ENCODE data around the gene COL6A5.
"Not testable (repeated sequence)": the region's sequence is repeated elsewhere in the genome, so short reads cannot be mapped to it uniquely, and the experiment has no call there.

COL6A5 gene

DNA sequence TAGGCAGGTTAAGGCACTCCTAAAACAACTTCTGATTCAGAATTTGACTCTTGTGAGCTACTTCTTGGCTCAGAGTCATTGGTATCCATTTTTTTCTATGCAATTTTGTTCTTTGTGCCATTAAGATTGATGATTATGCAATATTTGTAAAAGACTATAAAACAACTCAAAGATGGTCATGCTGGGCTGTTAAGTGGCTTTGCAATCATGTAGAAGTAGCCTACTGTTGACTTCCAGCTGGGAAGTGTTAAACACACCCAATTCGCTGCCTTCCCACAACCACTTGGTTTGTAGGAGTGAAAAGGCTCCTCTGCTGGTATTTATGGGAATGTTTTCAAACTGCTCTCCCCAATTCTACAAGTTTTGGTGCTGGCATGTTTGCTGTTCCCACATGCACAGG lies 96.8 kb downstream of the COL6A5 start:
- Mint-ChIP-seq H3K27me3 (peaks cover 3% of the 10 kb centered on the region), H3K9me3 (no peaks in the 10 kb centered on the region), H3K4me3 (no peak overlapping the region), H3K27ac (no peak overlapping the region), H3K36me3 (no peaks in the 10 kb centered on the region), H3K4me1 (no peaks in the 10 kb centered on the region)
- CTCF ChIA-PET, result no interaction called here
- DNase-seq, result no peak

DNA sequence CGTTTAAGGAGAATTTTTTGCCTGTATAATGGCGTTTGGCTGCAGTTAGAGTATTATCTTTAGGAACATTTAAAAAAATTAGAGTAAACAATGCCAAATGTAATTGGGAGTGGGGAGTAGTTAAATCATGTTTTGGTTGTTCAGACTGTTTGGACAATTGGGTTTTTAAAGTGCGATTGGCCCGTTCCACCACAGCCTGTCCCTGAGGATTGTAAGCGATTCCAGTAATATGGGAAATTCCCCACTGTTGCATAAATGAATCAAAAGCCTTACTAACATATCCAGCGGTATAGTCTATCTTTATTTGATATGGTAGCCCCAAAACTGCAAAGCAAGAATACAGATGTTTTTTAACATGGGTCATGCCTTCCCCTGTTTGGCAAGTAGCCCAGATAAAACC lies 101.4 kb downstream of the COL6A5 start:
- CTCF ChIA-PET, H3K9me3 Mint-ChIP-seq: not testable (repeated sequence)

DNA sequence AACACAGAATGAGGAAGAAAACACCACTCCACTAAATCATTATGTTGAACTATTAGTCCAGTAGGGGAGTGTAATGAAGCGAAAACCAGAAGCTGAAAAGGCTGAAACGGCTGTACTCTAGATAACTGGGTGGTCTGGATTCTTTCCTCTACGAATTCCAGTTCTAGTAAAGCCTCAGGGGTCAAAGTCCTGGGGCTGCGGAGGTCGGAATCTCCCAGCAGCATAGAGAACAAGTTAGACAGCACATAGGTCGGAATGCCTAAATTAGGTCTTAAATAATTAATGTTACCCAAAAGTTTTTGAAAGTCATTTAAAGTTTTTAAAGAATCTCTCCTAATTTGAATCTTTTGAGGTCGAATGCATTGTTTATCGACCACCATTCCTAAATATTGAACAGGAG lies 102.7 kb downstream of the COL6A5 start:
- CTCF ChIA-PET, H3K4me3 Mint-ChIP-seq, DNase-seq, H3K27ac Mint-ChIP-seq, H3K36me3 Mint-ChIP-seq, H3K4me1 Mint-ChIP-seq, H3K9me3 Mint-ChIP-seq, H3K27me3 Mint-ChIP-seq: not testable (repeated sequence)

More for the DNA sequence above, 101.4 kb downstream of the COL6A5 start:
- not testable (repeated sequence) for DNase-seq, H3K27me3 Mint-ChIP-seq, H3K27ac Mint-ChIP-seq, H3K4me1 Mint-ChIP-seq, H3K4me3 Mint-ChIP-seq, H3K36me3 Mint-ChIP-seq

DNA sequence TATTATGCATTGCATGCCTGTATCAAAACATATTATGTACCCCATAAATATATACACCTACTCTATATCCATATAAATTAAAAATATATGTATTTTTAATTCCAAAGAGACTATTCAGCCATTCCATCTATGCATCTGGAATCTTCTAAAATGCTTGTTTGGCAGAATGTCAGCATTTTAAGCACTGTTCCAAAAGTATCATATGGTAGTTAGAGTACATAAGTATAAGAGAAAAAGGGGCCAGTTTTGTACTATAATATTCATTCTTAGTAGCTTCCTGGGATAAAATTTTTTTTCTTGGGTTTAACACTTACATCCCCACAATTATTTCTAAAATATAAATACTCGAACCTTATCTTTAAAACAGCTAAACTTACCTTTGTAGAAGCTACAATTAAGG lies 111.1 kb downstream of the COL6A5 start:
- Mint-ChIP-seq H3K36me3 (no peaks in the 10 kb centered on the region), H3K4me1 (no peaks in the 10 kb centered on the region), H3K27me3 (no peaks in the 10 kb centered on the region), H3K4me3 (no peak overlapping the region), H3K27ac (no peak overlapping the region), H3K9me3 (no peaks in the 10 kb centered on the region)
- CTCF ChIA-PET, result no interaction called here
- no peak for DNase-seq

DNA sequence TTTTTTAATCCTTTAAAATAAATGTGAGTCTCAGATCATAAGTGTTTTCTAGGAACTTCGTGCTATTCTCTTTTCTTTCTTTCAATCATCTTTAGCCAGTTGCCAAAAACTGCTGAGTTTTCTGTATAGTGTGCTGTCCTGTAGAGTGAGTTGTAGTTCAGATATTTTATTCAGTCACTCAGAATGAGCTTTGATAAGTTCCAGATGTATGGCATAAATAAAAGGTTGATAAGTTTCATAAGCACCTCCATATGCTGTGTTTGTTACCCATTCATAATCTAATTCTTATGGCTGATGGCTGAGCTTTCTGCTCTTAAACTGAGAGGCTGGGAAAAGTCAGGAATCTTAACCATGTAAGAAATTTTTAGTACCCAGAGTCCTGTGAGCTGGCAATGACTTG lies 112.2 kb downstream of the COL6A5 start:
- CTCF ChIA-PET, result no interaction called here
- Mint-ChIP-seq H3K9me3 (no peaks in the 10 kb centered on the region), H3K4me3 (no peak overlapping the region), H3K4me1 (no peaks in the 10 kb centered on the region), H3K36me3 (no peaks in the 10 kb centered on the region), H3K27me3 (no peaks in the 10 kb centered on the region), H3K27ac (no peak overlapping the region)
- DNase-seq, result no peak

DNA sequence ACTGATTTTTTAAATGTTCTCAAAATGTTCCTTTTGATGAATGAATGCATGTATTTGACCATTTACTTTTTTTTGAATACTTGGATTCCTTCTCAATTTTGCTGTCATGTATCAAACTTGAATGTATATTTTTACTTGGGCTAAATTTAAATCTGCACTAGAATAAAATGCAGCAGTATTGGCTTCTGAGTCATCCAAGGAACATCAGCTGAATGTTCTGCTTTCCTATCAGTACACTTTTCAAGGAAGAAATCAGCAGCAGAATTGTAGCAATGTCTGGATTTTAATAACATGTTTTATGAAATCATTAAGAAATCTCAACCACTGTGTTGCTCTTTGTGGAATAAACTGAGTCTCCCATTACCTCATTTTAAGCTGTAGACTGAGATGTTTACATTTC lies 114.5 kb downstream of the COL6A5 start:
- no peak overlapping the region for H3K27ac Mint-ChIP-seq
- CTCF ChIA-PET, result no interaction called here
- DNase-seq, result no peak
- H3K36me3 Mint-ChIP-seq, result no peaks in the 10 kb centered on the region
- H3K4me1 Mint-ChIP-seq, result no peaks in the 10 kb centered on the region
- peaks cover 2% of the 10 kb centered on the region for H3K27me3 Mint-ChIP-seq
- no peaks in the 10 kb centered on the region for H3K9me3 Mint-ChIP-seq
- no peak overlapping the region for H3K4me3 Mint-ChIP-seq

DNA sequence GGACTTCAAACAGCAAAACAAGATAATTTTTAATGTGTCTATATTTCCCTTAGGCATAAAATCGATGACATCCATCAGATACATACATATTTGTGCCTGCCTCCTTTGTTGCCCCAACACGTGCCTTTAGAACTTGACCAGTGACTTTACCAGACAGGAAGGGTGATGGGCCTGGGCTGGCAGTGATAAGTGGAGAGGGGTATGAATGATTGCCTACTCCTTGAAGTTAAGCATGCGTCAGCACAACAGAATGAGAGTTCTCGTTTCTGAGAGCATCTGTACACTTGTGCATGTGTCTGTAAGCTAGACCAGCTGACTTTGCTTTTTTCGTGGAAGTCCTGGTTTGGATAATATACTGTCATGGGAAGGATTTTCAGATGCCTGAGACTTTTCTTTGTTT lies 116.6 kb downstream of the COL6A5 start:
- CTCF ChIA-PET, result no interaction called here
- H3K27ac Mint-ChIP-seq, result no peak overlapping the region
- no peaks in the 10 kb centered on the region for H3K36me3 Mint-ChIP-seq
- peaks cover 4% of the 10 kb centered on the region for H3K27me3 Mint-ChIP-seq
- DNase-seq, result no peak
- no peaks in the 10 kb centered on the region for H3K9me3 Mint-ChIP-seq
- no peak overlapping the region for H3K4me3 Mint-ChIP-seq
- no peaks in the 10 kb centered on the region for H3K4me1 Mint-ChIP-seq

DNA sequence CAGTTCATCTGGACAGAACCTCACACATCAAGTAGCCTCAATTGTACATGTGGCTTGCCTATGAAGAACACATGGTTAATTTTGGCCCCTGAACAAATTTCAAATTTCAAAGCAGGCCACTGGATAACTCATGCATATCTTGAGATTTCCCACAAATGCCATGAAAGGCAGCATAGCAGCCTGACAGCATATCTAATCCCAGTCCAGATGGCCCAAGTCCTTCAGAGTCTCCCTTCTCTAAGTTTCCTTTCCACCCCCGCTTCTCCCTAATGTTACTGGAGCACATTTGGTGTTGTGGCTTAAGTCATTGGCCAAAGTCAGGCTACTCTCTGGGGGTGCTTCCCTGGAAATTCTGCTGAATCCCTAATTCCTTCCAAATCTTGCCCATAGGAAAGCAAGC lies 117.7 kb downstream of the COL6A5 start:
- Mint-ChIP-seq H3K4me1 (no peaks in the 10 kb centered on the region), H3K27ac (no peak overlapping the region), H3K27me3 (peaks cover 4% of the 10 kb centered on the region), H3K36me3 (no peaks in the 10 kb centered on the region), H3K9me3 (no peaks in the 10 kb centered on the region), H3K4me3 (no peak overlapping the region)
- no peak for DNase-seq
- CTCF ChIA-PET, result no interaction called here

DNA sequence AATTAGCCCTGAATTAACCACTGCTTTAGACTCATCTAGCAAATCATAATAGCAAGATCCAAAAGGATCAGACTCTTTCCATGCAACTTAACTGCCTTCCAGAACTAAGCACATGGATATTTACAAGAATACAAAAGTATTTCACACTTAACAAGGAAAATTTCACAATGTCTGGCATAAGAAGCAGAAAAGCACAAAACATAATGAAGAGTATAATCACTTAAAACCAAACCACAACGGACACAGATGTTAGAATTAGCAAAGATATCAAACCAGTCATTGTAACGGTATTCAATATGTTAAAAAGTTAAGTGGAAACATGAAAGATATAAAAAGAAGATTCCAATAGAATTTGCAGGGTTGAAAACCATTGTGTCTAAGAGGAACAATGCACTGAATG lies 120.0 kb downstream of the COL6A5 start:
- CTCF ChIA-PET, result no interaction called here

DNA sequence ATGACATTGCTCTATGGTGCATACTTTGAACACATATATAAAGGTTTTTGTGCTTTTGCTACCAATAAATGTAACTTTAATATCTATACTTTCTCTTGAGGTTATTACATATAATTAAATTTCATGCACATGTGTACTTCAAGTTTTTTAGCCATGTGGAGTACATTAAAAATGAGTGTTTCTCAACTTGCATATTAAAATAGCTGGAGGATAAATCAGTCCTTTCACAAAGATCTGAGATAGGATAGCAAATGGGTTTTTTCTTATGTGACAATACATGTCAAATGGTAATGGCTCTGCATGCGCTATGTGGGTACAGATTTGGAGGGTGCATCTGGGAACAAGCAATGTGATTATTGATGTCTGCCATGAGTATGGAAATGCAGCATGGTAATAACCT lies 122.8 kb downstream of the COL6A5 start:
- Mint-ChIP-seq H3K27ac (no peak overlapping the region), H3K4me1 (no peaks in the 10 kb centered on the region), H3K27me3 (peaks cover 4% of the 10 kb centered on the region), H3K4me3 (no peak overlapping the region), H3K9me3 (no peaks in the 10 kb centered on the region), H3K36me3 (no peaks in the 10 kb centered on the region)
- DNase-seq, result no peak
- CTCF ChIA-PET, result no interaction called here

More for the DNA sequence above, 120.0 kb downstream of the COL6A5 start:
- Mint-ChIP-seq H3K36me3 (no peaks in the 10 kb centered on the region), H3K27ac (no peak overlapping the region), H3K9me3 (no peaks in the 10 kb centered on the region), H3K27me3 (peaks cover 4% of the 10 kb centered on the region), H3K4me3 (no peak overlapping the region), H3K4me1 (no peaks in the 10 kb centered on the region)
- no peak for DNase-seq

DNA sequence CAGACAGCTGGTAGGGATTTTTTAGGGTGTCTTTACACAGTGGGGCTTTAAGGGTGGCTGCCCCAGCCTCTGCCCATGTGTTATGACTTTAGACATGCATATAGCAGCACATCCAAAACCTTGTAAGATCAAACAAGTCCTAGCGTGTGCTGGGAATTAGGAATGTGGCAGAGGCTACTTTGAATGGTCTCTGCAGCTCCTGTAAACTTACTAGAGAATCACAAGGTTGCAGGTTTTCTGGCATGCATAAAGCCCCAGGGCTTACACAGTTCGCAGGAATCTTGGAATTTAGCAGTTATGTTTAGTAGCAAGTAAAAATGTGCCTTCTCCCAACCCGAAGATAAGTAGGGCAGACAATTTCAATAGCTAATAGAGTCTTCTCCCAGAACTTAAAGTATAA lies 124.7 kb downstream of the COL6A5 start:
- no peak overlapping the region for H3K27ac Mint-ChIP-seq
- H3K36me3 Mint-ChIP-seq, result no peaks in the 10 kb centered on the region
- CTCF ChIA-PET, result no interaction called here
- no peak overlapping the region for H3K4me3 Mint-ChIP-seq
- peaks cover 5% of the 10 kb centered on the region for H3K27me3 Mint-ChIP-seq
- DNase-seq, result no peak
- no peaks in the 10 kb centered on the region for H3K9me3 Mint-ChIP-seq
- no peaks in the 10 kb centered on the region for H3K4me1 Mint-ChIP-seq

DNA sequence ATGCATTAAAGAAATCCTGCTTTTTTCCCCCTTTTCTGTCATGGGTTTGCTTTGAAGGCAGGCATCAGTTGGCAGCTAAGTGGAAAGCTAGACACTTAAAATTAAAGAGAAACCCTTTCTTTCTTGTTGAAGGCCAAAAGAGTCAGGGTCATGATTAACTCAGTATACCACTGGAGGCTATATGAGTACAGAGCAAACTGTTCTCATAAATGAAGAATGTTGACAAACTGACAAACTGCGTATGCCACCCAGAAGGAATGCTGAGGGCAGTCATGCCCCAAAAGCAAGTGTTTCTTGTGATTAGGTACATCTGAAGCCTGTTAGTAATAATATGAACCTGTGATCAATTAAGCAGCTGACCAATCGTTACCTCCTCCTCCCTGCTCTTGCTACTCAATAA lies 127.9 kb downstream of the COL6A5 start:
- CTCF ChIA-PET, result no interaction called here
- Mint-ChIP-seq H3K9me3 (no peaks in the 10 kb centered on the region), H3K36me3 (no peaks in the 10 kb centered on the region), H3K4me1 (no peaks in the 10 kb centered on the region), H3K27me3 (peaks cover 4% of the 10 kb centered on the region), H3K27ac (no peak overlapping the region), H3K4me3 (no peak overlapping the region)
- DNase-seq, result no peak

DNA sequence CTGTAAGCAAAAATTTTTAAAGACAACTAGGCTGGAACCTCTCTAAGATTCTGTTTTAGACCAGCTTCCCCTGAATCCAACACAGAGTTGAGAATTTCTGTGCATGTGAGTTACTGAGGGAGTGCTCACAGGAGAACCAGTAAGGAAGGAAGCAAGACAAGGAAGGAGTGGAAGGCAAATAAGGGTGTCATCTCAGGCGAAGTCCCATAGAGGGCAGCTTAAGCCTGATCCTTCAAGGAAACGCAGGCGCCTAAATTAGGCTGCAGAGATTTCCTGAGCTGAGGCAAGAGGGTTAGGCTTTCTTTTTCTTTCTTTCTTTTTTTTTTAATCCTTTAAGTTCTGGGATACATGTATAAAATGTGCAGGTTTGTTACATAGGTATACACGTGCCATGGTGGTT lies 135.3 kb downstream of the COL6A5 start:
- Mint-ChIP-seq H3K4me3 (no peak overlapping the region), H3K36me3 (no peaks in the 10 kb centered on the region), H3K4me1 (no peaks in the 10 kb centered on the region), H3K27me3 (no peaks in the 10 kb centered on the region), H3K27ac (no peak overlapping the region), H3K9me3 (no peaks in the 10 kb centered on the region)
- CTCF ChIA-PET, result no interaction called here
- no peak for DNase-seq

DNA sequence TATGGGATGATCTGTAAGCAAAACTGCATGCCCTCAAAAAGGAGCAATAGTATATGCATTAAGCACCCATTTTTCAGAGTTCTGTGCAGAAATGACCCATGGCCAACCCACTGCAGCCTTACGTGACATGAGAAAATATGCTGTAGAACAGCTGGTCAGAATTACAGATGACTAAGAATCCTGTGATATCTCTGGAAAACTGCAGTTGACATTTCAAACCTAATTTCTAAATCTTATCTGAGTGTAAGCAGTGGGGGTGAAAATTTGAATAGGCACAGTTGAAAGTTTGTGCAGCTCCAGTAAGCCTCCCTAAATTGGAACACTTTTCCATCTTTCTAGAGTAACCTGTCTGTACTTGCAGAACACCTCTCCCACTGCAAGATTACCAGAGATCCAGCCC lies 142.8 kb downstream of the COL6A5 start:
- DNase-seq, result no peak
- CTCF ChIA-PET, result no interaction called here
- Mint-ChIP-seq H3K9me3 (no peaks in the 10 kb centered on the region), H3K27ac (no peak overlapping the region), H3K4me1 (no peaks in the 10 kb centered on the region), H3K4me3 (no peak overlapping the region), H3K36me3 (no peaks in the 10 kb centered on the region), H3K27me3 (no peaks in the 10 kb centered on the region)

DNA sequence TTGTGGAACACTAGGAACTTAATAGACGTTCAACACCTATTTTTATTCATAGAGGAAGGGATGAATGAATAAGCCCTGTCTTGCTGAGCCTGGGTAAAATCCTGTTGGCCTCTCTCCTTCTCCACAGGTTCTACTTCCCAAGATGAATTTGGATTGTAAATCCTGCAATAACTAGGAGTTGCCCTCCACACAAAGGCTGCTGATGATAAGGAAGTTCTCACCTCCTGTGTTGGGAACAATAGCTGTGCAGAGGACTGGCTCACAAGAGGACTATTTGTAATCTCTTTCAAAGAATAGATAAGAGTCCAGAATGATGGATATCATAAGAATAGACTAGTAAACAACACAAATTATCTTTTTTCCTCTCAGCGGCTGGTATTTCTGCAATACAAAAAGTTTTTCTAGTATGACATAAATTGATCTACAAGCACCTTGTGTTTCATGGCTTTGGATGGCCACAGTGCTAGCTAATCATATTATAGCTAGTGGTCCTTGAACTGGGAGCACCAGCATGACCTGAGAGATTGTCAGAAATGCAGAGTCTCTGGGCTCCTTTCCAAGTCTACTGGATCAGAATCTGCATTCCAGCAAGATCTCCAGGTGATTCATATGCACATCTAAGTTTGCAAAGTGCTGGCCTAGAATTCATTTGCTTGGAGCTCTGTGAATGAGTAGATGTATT lies 143.4 kb downstream of the COL6A5 start:
- CTCF ChIA-PET, result no interaction called here
- H3K4me1 Mint-ChIP-seq, result no peaks in the 10 kb centered on the region
- DNase-seq, result no peak
- no peaks in the 10 kb centered on the region for H3K9me3 Mint-ChIP-seq
- H3K27me3 Mint-ChIP-seq, result no peaks in the 10 kb centered on the region
- no peak overlapping the region for H3K27ac Mint-ChIP-seq
- no peak overlapping the region for H3K4me3 Mint-ChIP-seq
- H3K36me3 Mint-ChIP-seq, result no peaks in the 10 kb centered on the region

DNA sequence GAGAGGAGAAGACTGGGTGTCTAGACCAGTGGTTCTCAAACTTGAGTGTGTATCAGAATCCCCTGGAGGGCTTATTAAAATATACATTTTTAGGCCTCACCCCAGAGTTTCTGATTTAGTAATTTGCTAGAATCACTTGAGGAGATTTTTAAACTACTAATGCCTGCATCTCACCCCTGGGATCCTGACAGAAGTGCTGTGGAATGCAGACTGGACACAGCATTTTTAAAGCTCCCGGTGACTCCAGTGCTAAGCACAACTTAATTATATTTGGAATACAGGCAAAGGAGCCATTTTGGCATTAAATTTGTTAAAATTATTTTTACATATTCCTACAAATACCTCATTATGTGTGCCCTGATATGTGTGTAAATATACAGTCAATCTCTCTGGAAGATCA lies 144.8 kb downstream of the COL6A5 start:
- H3K27me3 Mint-ChIP-seq, result no peaks in the 10 kb centered on the region
- no peak overlapping the region for H3K27ac Mint-ChIP-seq
- no peaks in the 10 kb centered on the region for H3K36me3 Mint-ChIP-seq
- no peak overlapping the region for H3K4me3 Mint-ChIP-seq
- CTCF ChIA-PET, result no interaction called here
- no peaks in the 10 kb centered on the region for H3K4me1 Mint-ChIP-seq
- no peaks in the 10 kb centered on the region for H3K9me3 Mint-ChIP-seq
- no peak for DNase-seq
